Progenitor cell of endocrine pancreas (in vitro differentiated cells): ENCODE results near the gene DNAH17. TPM values are rescaled to one million over a fixed set of nuclear protein-coding genes. Genes with fewer than 3 reads are reported as not detected.

Experiments
- DNase-seq: peaks from one replicate; pipeline ENCODE4 v3.0.0; 2021; ENCODE audit warnings: low spot score; ENCODE audit not compliant: unreplicated experiment
- H3K27ac Mint-ChIP-seq: 2 replicates; pipeline ENCODE4 v1.8.0; 2021; ENCODE audit warnings: mild to moderate bottlenecking, moderate library complexity, mixed read lengths
- H3K27me3 Mint-ChIP-seq: 2 replicates; pipeline ENCODE4 v1.8.0; 2021; ENCODE audit warnings: mixed read lengths
- H3K36me3 Mint-ChIP-seq: 2 replicates; pipeline ENCODE4 v1.8.0; 2022; ENCODE audit warnings: mixed read lengths; ENCODE audit not compliant: insufficient read depth
- H3K4me1 Mint-ChIP-seq: 2 replicates; pipeline ENCODE4 v1.8.0; 2021; ENCODE audit warnings: low read depth, mixed read lengths
- H3K4me3 Mint-ChIP-seq: 2 replicates; pipeline ENCODE4 v1.8.0; 2021; ENCODE audit warnings: low read depth, mild to moderate bottlenecking, moderate library complexity, mixed read lengths
- H3K9me3 Mint-ChIP-seq: 2 replicates; pipeline ENCODE4 v1.8.0; 2021; ENCODE audit warnings: low read depth, mixed read lengths
- CTCF ChIP-seq: fragments of 200-600 bp; sonication (generic); IDR thresholded peaks from one replicate; pipeline ENCODE4 v1.5.0; 2021; ENCODE audit warnings: antibody characterized with exemption, mild to moderate bottlenecking; ENCODE audit not compliant: unreplicated experiment
- total RNA-seq: library from RNA; stranded (reverse); gene quantifications from 2 replicates; pipeline ENCODE4 v1.2.1, GENCODE V29; 2021

Gene DNAH17
- total RNA-seq, 1 donor from 2014 or later: not detected

GRCh38 chr17:78572239-78573205 is 4.7 kb downstream of the DNAH17 start:
- no peak overlapping the region for H3K27ac Mint-ChIP-seq
- H3K9me3 Mint-ChIP-seq: no peaks in the 10 kb centered on the region
- peaks cover 10% of the 10 kb centered on the region for H3K27me3 Mint-ChIP-seq
- no peaks in the 10 kb centered on the region for H3K4me1 Mint-ChIP-seq
- DNase-seq: no peak
- no peak for TF ChIP-seq CTCF
- no peak overlapping the region for H3K4me3 Mint-ChIP-seq
- H3K36me3 Mint-ChIP-seq: no peaks in the 10 kb centered on the region

DNA sequence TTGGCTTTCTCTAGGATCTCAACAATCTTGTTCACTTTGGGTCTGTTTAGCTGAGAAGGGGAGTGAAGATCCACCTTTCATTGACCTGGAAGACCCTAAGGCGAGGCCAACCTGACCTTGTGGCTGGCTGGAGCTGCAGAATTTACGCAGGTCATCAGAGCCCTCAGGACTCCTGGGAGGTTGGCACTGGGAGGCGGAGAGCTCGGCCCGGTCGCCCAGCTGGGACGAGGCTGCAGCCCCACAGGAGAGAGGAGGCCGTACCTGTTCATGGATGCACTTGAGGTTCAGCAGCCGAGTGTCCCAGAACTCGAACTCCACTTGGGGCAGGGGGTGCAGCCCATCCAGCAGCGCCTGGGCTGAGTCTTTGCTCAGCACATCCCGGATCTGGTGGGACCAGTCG is 5.9 kb downstream of the DNAH17 start:
- Mint-ChIP-seq H3K4me1 (no peaks in the 10 kb centered on the region), H3K36me3 (no peaks in the 10 kb centered on the region), H3K9me3 (no peaks in the 10 kb centered on the region), H3K27me3 (peaks cover 18% of the 10 kb centered on the region), H3K27ac (no peak overlapping the region), H3K4me3 (no peak overlapping the region)
- TF ChIP-seq CTCF: no peak
- DNase-seq: no peak

DNA sequence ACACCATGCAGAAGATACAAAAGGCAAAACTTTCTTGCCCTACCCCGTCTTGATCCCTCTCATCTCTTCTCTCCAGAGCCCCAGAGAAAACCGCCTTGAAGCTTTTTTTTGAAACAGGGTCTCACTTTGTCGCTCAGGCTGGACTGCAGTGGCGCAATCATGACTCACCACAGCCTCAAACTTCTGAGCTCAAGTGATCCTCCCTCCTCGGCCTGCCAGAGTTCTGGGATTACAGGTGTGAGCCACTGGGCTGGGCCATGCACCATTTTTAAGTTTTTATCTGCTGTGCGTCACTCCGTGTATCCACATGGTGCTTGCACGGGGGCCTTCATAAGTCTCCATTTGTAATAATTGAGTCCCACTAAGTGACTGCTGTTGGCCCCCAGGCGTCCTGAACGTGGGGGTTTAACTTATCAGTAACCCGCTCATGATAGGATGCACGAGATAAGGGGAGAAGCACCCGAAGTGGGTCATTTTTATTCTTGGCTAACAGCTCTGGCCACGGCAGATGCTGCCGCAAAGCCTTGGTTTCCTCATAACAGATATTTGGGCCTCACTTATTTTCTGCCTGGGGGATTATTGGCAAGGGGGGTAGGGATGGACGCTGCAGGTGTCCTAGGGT is 8.6 kb downstream of the DNAH17 start:
- no peak for DNase-seq
- peaks cover 16% of the 10 kb centered on the region for H3K27me3 Mint-ChIP-seq
- H3K27ac Mint-ChIP-seq: no peak overlapping the region
- no peaks in the 10 kb centered on the region for H3K9me3 Mint-ChIP-seq
- no peak for TF ChIP-seq CTCF
- H3K4me3 Mint-ChIP-seq: no peak overlapping the region
- H3K4me1 Mint-ChIP-seq: no peaks in the 10 kb centered on the region
- H3K36me3 Mint-ChIP-seq: no peaks in the 10 kb centered on the region

- no peak overlapping the region for H3K27ac Mint-ChIP-seq
- H3K4me3 Mint-ChIP-seq: no peak overlapping the region
- H3K36me3 Mint-ChIP-seq: no peaks in the 10 kb centered on the region
- H3K9me3 Mint-ChIP-seq: no peaks in the 10 kb centered on the region
- peaks cover 18% of the 10 kb centered on the region for H3K27me3 Mint-ChIP-seq
- TF ChIP-seq CTCF: no peak
- no peaks in the 10 kb centered on the region for H3K4me1 Mint-ChIP-seq
- no peak for DNase-seq
Measured at GRCh38 chr17:78567991-78568390, 9.2 kb downstream of the DNAH17 start.

- no peak for TF ChIP-seq CTCF
- H3K27ac Mint-ChIP-seq: no peak overlapping the region
- H3K4me1 Mint-ChIP-seq: no peaks in the 10 kb centered on the region
- peaks cover 15% of the 10 kb centered on the region for H3K27me3 Mint-ChIP-seq
- no peaks in the 10 kb centered on the region for H3K9me3 Mint-ChIP-seq
- H3K4me3 Mint-ChIP-seq: no peak overlapping the region
- no peak for DNase-seq
- no peaks in the 10 kb centered on the region for H3K36me3 Mint-ChIP-seq
Measured at GRCh38 chr17:78566947-78567346, 10.2 kb downstream of the DNAH17 start.
